Endodermal cell (in vitro differentiated cells): ENCODE measurements around the gene SLC19A1. TPM values are rescaled to one million over a fixed set of nuclear protein-coding genes. Genes with fewer than 3 reads are reported as not detected.

Experiments used
- DNase-seq: peaks from one replicate; pipeline ENCODE4 v3.0.0-alpha.2; 2017
- H3K27ac ChIP-seq: 2 replicates; pipeline ENCODE4 v1.5.1; 2013; ENCODE audit warnings: mild to moderate bottlenecking, low read depth, low read length, moderate library complexity
- H3K27me3 ChIP-seq: 2 replicates; pipeline ENCODE4 v1.6.1; 2013; ENCODE audit warnings: mild to moderate bottlenecking, low read length, moderate library complexity; ENCODE audit not compliant: insufficient read depth, control insufficient read depth, poor library complexity, severe bottlenecking
- H3K36me3 ChIP-seq: 2 replicates; pipeline ENCODE4 v1.7.0; 2013; ENCODE audit warnings: mild to moderate bottlenecking, low read length, moderate library complexity; ENCODE audit not compliant: control insufficient read depth, insufficient read depth
- H3K4me1 ChIP-seq: one replicate; pipeline ENCODE4 v1.7.0; 2013; ENCODE audit warnings: low read length; ENCODE audit not compliant: control insufficient read depth, insufficient read depth
- H3K4me3 ChIP-seq: 2 replicates; pipeline ENCODE4 v1.5.1; 2013; ENCODE audit warnings: mild to moderate bottlenecking, low read length, moderate library complexity
- H3K9ac ChIP-seq: 2 replicates; pipeline ENCODE4 v1.6.1; 2013; ENCODE audit warnings: mild to moderate bottlenecking, low read length, moderate library complexity; ENCODE audit not compliant: poor library complexity, severe bottlenecking; ENCODE audit errors: extremely low read depth
- H3K9me3 ChIP-seq: 2 replicates; pipeline ENCODE4 v1.6.1; 2013; ENCODE audit warnings: mild to moderate bottlenecking, low read length, moderate library complexity; ENCODE audit not compliant: control insufficient read depth
- H3K27ac Mint-ChIP-seq: 2 replicates; pipeline ENCODE4 v1.8.0; 2020; ENCODE audit warnings: mixed read lengths
- H3K27me3 Mint-ChIP-seq: 2 replicates; pipeline ENCODE4 v1.8.0; 2021; ENCODE audit warnings: mild to moderate bottlenecking, mixed read lengths; ENCODE audit not compliant: insufficient read depth
- H3K36me3 Mint-ChIP-seq: 2 replicates; pipeline ENCODE4 v1.8.0; 2020; ENCODE audit warnings: low read depth, mixed read lengths
- H3K4me1 Mint-ChIP-seq: 2 replicates; pipeline ENCODE4 v1.8.0; 2020; ENCODE audit warnings: mixed read lengths
- H3K4me3 Mint-ChIP-seq: 2 replicates; pipeline ENCODE4 v1.8.0; 2020; ENCODE audit warnings: mild to moderate bottlenecking, moderate library complexity, mixed read lengths
- H3K9me3 Mint-ChIP-seq: 2 replicates; pipeline ENCODE4 v1.8.0; 2020; ENCODE audit warnings: mild to moderate bottlenecking, mixed read lengths
- WGBS, 2 experiments: methylation state at CpG; one replicate each; pipeline versions ENCODE4 v1.1.5 to v1.1.7; 2013; ENCODE audit warnings: missing lambda C conversion rate in 2 of 2, mixed read lengths in 1 of 2; ENCODE audit not compliant: insufficient coverage in 1 of 2, insufficient read length in 1 of 2; 5-methylcytosine and 5-hydroxymethylcytosine counted together
- total RNA-seq, 2 donors: library from RNA; stranded (reverse); fragmentation: NEBNext Ultra II Directional in 1 of 2; extraction: Animal tissue kit (Norgen Biotek cat#: 25700) in 1 of 2; gene quantifications; 2 replicates in 1 of 2; 3 replicates in 1 of 2; pipeline ENCODE4 v1.2.1, GENCODE V29; 2021
- TF ChIP-seq, protein P1 (sequence below): fragments of 200-600 bp; sonication (generic); conservative IDR thresholded peaks from 2 replicates; pipeline ENCODE4 v1.5.0; 2021; ENCODE audit warnings: antibody characterized with exemption, mild to moderate bottlenecking

The SLC19A1 gene
- total RNA-seq, 2 donors from 2014 or later, result 28.8 to 29.4 TPM

GRCh38 chr21:45492765-45493164 lies 49.5 kb downstream of the SLC19A1 start:
- WGBS, 2 experiments, result 95 to 98% methylated on average over 16 to 20 of the region's 20 CpGs
- Histone ChIP-seq H3K9me3 (no peaks in the 10 kb centered on the region), H3K4me3 (no peak overlapping the region), H3K4me1 (peaks cover 10% of the 10 kb centered on the region), H3K36me3 (peaks cover 43% of the 10 kb centered on the region), H3K27me3 (no peaks in the 10 kb centered on the region), H3K27ac (no peak overlapping the region), H3K9ac (no peak overlapping the region)
- Mint-ChIP-seq H3K9me3 (no peaks in the 10 kb centered on the region), H3K27me3 (no peaks in the 10 kb centered on the region), H3K4me1 (peaks cover 10% of the 10 kb centered on the region), H3K36me3 (peaks cover 46% of the 10 kb centered on the region), H3K27ac (no peak overlapping the region), H3K4me3 (no peak overlapping the region)
- TF ChIP-seq, protein P1, sequence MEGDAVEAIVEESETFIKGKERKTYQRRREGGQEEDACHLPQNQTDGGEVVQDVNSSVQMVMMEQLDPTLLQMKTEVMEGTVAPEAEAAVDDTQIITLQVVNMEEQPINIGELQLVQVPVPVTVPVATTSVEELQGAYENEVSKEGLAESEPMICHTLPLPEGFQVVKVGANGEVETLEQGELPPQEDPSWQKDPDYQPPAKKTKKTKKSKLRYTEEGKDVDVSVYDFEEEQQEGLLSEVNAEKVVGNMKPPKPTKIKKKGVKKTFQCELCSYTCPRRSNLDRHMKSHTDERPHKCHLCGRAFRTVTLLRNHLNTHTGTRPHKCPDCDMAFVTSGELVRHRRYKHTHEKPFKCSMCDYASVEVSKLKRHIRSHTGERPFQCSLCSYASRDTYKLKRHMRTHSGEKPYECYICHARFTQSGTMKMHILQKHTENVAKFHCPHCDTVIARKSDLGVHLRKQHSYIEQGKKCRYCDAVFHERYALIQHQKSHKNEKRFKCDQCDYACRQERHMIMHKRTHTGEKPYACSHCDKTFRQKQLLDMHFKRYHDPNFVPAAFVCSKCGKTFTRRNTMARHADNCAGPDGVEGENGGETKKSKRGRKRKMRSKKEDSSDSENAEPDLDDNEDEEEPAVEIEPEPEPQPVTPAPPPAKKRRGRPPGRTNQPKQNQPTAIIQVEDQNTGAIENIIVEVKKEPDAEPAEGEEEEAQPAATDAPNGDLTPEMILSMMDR, result no peak
- no peak for DNase-seq

GRCh38 chr21:45491623-45492022 lies 50.6 kb downstream of the SLC19A1 start:
- Histone ChIP-seq H3K4me1 (peaks cover 10% of the 10 kb centered on the region), H3K9me3 (no peaks in the 10 kb centered on the region), H3K4me3 (no peak overlapping the region), H3K9ac (no peak overlapping the region), H3K36me3 (peaks cover 43% of the 10 kb centered on the region), H3K27me3 (no peaks in the 10 kb centered on the region), H3K27ac (no peak overlapping the region)
- Mint-ChIP-seq H3K27ac (no peak overlapping the region), H3K4me1 (peaks cover 10% of the 10 kb centered on the region), H3K36me3 (peaks cover 43% of the 10 kb centered on the region), H3K27me3 (no peaks in the 10 kb centered on the region), H3K4me3 (no peak overlapping the region), H3K9me3 (no peaks in the 10 kb centered on the region)
- no peak for DNase-seq
- TF ChIP-seq, protein P1, result no peak
- WGBS, 2 experiments, result 93 to 100% methylated on average over 2 to 9 of the region's 9 CpGs

GRCh38 chr21:45491056-45491455 lies 51.2 kb downstream of the SLC19A1 start:
- Histone ChIP-seq H3K36me3 (peaks cover 39% of the 10 kb centered on the region), H3K9me3 (no peaks in the 10 kb centered on the region), H3K27me3 (no peaks in the 10 kb centered on the region), H3K4me1 (peaks cover 10% of the 10 kb centered on the region), H3K4me3 (no peak overlapping the region), H3K27ac (no peak overlapping the region), H3K9ac (no peak overlapping the region)
- H3K27me3 Mint-ChIP-seq, result no peaks in the 10 kb centered on the region
- no peak overlapping the region for H3K27ac Mint-ChIP-seq
- 92 to 93% methylated on average over 5 to 20 of the region's 20 CpGs for WGBS, 2 experiments
- no peak for DNase-seq
- no peaks in the 10 kb centered on the region for H3K9me3 Mint-ChIP-seq
- peaks cover 42% of the 10 kb centered on the region for H3K36me3 Mint-ChIP-seq
- H3K4me1 Mint-ChIP-seq, result peaks cover 10% of the 10 kb centered on the region
- TF ChIP-seq, protein P1, result no peak
- no peak overlapping the region for H3K4me3 Mint-ChIP-seq
